Mononuclear cell (primary cell): ENCODE measurements around the gene RAB13. TPM values are rescaled to one million over a fixed set of nuclear protein-coding genes. Genes with fewer than 3 reads are reported as not detected.

Experiments
- H3K27me3 ChIP-seq: 2 replicates; pipeline ENCODE4 v1.6.0; 2011; ENCODE audit warnings: low read length, control low read depth; ENCODE audit not compliant: insufficient read depth
- H3K4me1 ChIP-seq: 2 replicates; pipeline ENCODE4 v1.5.1; 2011; ENCODE audit warnings: mild to moderate bottlenecking, low read length, control low read depth; ENCODE audit not compliant: insufficient read depth
- H3K4me3 ChIP-seq: 2 replicates; pipeline ENCODE4 v1.5.1; 2011; ENCODE audit warnings: mild to moderate bottlenecking, low read length, moderate library complexity
- H3K9me3 ChIP-seq: 2 replicates; pipeline ENCODE4 v1.5.1; 2011; ENCODE audit warnings: low read depth, mild to moderate bottlenecking, control low read depth, low read length
- total RNA-seq: library from RNA; depleted of rRNA; stranded (reverse); fragments of >200 nt; gene quantifications from one replicate; pipeline ENCODE4 v1.2.3, GENCODE V29; 2012

The RAB13 gene
- total RNA-seq, 1 donor, result 1.2 TPM

- no peak overlapping the region for H3K4me3 ChIP-seq
- peaks cover 38% of the 10 kb centered on the region for H3K4me1 ChIP-seq
- no peaks in the 10 kb centered on the region for H3K27me3 ChIP-seq
- no peaks in the 10 kb centered on the region for H3K9me3 ChIP-seq
Measured at GRCh38 chr1:153951801-153952200, 34.3 kb downstream of the RAB13 start.

DNA sequence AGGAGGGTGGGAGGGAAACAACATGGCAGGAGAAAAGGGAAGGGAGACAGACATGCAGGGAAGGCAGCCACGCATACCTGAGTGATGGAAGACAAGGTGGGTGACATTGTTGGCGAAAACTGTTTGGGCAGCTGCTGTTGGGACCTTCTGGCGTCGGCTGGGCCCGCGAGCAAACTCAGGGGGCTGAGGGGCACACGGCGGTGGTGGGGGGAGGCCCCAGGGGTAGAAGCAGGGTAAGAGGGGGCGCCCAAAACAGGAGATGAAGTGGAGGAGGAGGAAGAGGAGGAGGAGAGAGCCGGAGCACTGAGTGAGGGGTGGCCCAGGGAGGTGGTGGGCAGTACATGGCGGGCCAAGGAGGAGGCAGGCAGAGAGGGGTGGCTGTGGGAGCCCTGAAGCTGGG is 35.0 kb downstream of the RAB13 start:
- Histone ChIP-seq H3K4me1 (peaks cover 35% of the 10 kb centered on the region), H3K27me3 (no peaks in the 10 kb centered on the region), H3K9me3 (no peaks in the 10 kb centered on the region), H3K4me3 (no peak overlapping the region)

- H3K27me3 ChIP-seq, result no peaks in the 10 kb centered on the region
- peak within 1 kb of the TSS; percentile 58 for H3K4me3 ChIP-seq
- H3K9me3 ChIP-seq, result no peaks in the 10 kb centered on the region
- peaks cover 49% of the 10 kb centered on the region for H3K4me1 ChIP-seq
Measured at GRCh38 chr1:153946622-153947241, 39.4 kb downstream of the RAB13 start, which contains the start of gene DENND4B. Gene DENND4B (minus strand): TSS chr1:153946718. CDS start chr1:153944374, 2,344 bp downstream.

DNA sequence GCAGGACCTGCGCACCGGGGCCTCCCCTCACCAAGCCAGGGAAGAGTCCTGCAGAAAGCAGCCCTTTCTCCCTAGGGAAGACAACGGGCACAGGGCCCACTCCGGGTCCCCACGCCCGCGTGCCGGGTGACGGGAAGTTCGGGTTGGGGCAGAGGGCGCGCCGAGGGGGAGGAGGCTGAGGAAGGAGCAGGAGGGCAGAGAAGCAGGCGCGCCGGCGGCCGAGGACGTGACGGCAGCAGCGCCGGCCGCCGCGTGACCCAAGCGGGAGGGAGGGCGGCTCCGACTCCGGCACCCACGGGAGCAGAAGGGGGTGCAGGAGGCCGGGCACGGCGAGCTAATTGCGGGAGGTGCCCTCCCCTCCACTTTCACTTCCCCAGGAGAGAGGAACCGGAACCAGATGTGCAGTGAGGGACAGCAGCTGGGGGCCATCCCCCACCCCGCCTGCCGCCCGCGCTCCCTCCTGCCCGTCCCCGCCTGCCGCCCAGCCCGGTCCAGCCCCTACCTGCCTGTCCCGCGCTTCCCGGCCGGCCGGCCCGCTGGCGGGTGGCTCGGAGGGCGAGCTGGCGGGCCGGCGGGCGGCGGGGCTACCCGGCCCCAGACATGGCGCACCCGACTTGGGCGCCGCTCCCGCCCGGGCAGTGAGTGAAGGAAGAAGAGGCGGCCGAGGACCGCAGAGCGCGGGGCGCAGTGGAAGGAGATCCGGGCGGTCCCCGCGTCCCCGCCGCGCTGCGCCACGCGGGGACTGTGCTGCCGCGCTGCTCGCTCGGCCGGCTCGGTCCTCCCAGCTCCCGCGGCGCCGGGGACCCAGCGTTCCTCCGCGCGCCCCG is 40.1 kb downstream of the RAB13 start:
- Histone ChIP-seq H3K4me3 (peak overlapping the region; percentile 58), H3K9me3 (no peaks in the 10 kb centered on the region), H3K4me1 (peaks cover 52% of the 10 kb centered on the region), H3K27me3 (no peaks in the 10 kb centered on the region)

DNA sequence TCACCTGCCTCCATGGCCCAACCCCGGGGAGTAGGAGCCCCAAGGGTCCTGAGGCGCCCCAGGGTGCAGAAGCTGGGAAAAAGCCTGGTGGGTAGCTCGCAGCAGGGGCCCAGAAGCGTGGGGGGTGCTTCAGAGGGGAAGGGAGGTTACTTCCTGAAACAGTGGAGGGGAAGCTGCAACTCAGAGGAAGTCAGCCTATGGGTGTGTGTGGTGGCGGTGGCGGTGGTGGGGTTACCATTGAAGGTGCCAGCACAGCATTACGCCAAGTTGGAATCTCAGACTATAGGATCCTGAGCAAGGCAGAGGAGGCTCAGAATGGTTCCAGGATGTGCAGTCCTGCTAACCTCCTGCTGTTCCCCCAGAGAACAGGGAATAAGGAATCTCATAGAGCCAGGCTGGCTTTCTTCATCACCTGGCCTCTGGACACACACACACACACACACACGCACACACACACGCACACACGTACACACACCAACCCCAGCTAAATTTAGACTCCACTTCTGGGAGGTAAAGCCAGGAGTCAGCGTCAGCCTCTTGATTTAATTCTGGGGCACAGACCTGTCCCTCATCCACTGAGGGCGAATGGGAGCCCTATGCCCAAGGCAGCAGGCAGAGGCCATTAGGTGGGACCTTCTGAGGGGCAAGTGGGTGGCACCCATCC is 40.9 kb downstream of the RAB13 start:
- Histone ChIP-seq H3K4me3 (peak overlapping the region; percentile 58), H3K4me1 (peaks cover 52% of the 10 kb centered on the region), H3K27me3 (no peaks in the 10 kb centered on the region), H3K9me3 (no peaks in the 10 kb centered on the region)

DNA sequence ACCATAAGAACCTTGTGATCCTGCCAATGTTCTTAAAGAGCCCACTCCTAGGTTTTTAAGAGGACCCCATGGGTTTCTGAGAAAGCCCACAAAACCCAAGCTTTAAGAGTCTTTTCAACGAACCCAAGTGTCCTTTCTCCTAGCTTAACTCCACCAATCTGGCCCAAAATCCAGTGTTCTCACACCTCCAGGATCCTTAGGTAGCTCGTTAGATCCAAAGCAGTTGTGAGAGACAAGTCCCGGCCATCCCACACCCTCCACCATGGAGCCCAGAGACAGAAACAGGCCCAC is 41.4 kb downstream of the RAB13 start:
- Histone ChIP-seq H3K4me1 (peaks cover 52% of the 10 kb centered on the region), H3K4me3 (peak overlapping the region; percentile 58), H3K9me3 (no peaks in the 10 kb centered on the region), H3K27me3 (no peaks in the 10 kb centered on the region)

DNA sequence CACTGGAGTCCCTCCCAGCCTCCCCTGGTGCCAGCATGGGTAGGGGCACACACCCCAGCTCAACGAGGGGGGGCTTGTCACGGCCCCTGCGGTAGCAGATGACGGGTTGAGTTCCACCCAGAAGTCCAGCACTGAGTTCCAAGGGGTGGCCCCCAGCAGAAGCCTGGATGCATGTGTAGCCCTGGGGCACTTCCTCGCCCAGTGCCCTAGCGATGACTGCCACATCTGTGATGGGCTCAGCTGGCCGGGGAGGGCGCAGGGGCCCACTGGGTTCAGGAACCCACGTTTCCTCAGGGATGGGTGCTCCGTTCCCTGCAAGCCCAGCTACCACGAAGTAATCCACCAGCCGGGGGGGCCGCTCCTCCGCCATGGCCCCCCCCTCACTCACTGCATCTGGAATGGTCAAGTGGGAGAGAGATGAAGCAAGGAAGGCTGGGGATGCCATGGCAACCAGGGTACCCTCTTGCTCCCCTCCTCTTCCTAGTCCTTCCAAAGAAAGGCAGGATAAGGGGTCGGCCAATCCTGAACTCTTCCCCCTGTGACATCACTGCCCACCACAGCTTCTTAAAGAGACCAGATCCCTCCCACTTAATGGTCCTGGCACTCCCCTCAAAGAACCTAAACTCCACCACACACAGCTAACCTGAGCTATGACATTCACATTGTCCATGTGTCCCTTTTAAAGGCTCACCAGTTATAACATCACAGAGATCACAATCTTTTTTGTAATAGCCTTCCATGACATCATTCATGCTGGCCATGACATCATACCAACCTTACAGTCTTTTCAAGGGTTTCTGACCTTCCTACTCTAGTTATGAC is 41.9 kb downstream of the RAB13 start:
- Histone ChIP-seq H3K4me3 (peak overlapping the region; percentile 58), H3K4me1 (peaks cover 52% of the 10 kb centered on the region), H3K27me3 (no peaks in the 10 kb centered on the region), H3K9me3 (no peaks in the 10 kb centered on the region)

- no peaks in the 10 kb centered on the region for H3K9me3 ChIP-seq
- H3K4me1 ChIP-seq, result peaks cover 50% of the 10 kb centered on the region
Measured at GRCh38 chr1:153942766-153943549, 43.2 kb downstream of the RAB13 start.

GRCh38 chr1:153941826-153942725 is 44.1 kb downstream of the RAB13 start:
- Histone ChIP-seq H3K9me3 (no peaks in the 10 kb centered on the region), H3K4me3 (no peak overlapping the region), H3K4me1 (peaks cover 41% of the 10 kb centered on the region), H3K27me3 (no peaks in the 10 kb centered on the region)

More at GRCh38 chr1:153942766-153943549, 43.2 kb downstream of the RAB13 start:
- Histone ChIP-seq H3K27me3 (no peaks in the 10 kb centered on the region), H3K4me3 (no peak overlapping the region)

GRCh38 chr1:153940756-153941155 is 45.4 kb downstream of the RAB13 start:
- Histone ChIP-seq H3K27me3 (no peaks in the 10 kb centered on the region), H3K4me1 (peaks cover 35% of the 10 kb centered on the region), H3K9me3 (no peaks in the 10 kb centered on the region), H3K4me3 (no peak overlapping the region)

- H3K4me1 ChIP-seq, result peaks cover 31% of the 10 kb centered on the region
- no peaks in the 10 kb centered on the region for H3K9me3 ChIP-seq
- no peak overlapping the region for H3K4me3 ChIP-seq
- H3K27me3 ChIP-seq, result no peaks in the 10 kb centered on the region
Measured at GRCh38 chr1:153939476-153939875, 46.7 kb downstream of the RAB13 start.

GRCh38 chr1:153938996-153939395 is 47.1 kb downstream of the RAB13 start:
- Histone ChIP-seq H3K9me3 (no peaks in the 10 kb centered on the region), H3K4me3 (no peak overlapping the region), H3K27me3 (no peaks in the 10 kb centered on the region), H3K4me1 (peaks cover 26% of the 10 kb centered on the region)

DNA sequence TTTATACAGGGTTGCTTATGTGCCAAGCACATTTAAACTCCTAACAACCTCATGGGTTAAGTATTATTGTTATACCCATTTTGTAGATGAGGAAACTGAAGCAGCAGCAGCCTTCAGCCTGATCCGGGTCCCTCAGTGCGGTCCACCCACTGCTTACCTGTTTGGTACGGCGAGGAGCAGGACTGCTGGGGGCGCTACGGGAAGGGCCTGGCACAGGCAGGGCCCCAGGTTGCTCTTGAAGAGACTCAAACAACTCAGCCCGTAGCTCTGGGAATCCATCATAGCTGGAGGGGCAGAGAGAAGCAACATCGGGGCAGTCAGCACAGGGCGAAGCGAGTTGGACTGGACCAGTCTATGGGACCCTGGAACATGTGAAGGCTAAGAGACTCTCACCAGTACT is 48.8 kb downstream of the RAB13 start:
- H3K4me1 ChIP-seq, result peaks cover 10% of the 10 kb centered on the region
- H3K4me3 ChIP-seq, result no peak overlapping the region

More for the DNA sequence above, 48.8 kb downstream of the RAB13 start:
- no peaks in the 10 kb centered on the region for H3K9me3 ChIP-seq
- no peaks in the 10 kb centered on the region for H3K27me3 ChIP-seq
